Keratinocyte (primary cell): Measurements from ENCODE around the gene SFMBT2.

Experiments used
- EZH2 ChIP-seq: IDR thresholded peaks from one replicate; pipeline ENCODE4 v1.6.1; 2012; ENCODE audit warnings: inconsistent platforms, mild to moderate bottlenecking, low read length, moderate library complexity
- TF ChIP-seq, protein P1 (sequence below), 3 experiments: IDR thresholded peaks in 1 of 3; conservative IDR thresholded peaks in 1 of 3; optimal IDR thresholded peaks in 1 of 3; 2 replicates in 2 of 3; 3 replicates in 1 of 3; pipeline versions ENCODE3 to v1.5.1; 2011; ENCODE audit warnings: low read length in 3 of 3, mild to moderate bottlenecking in 3 of 3, moderate library complexity in 2 of 3, control low read depth in 1 of 3, inconsistent platforms in 1 of 3; ENCODE audit not compliant: insufficient read depth in 2 of 3; ENCODE audit errors: extremely low read depth in 1 of 3

GRCh38 chr10:7417103-7417623 is 6.3 kb upstream of the SFMBT2 start:
- TF ChIP-seq, protein P1, sequence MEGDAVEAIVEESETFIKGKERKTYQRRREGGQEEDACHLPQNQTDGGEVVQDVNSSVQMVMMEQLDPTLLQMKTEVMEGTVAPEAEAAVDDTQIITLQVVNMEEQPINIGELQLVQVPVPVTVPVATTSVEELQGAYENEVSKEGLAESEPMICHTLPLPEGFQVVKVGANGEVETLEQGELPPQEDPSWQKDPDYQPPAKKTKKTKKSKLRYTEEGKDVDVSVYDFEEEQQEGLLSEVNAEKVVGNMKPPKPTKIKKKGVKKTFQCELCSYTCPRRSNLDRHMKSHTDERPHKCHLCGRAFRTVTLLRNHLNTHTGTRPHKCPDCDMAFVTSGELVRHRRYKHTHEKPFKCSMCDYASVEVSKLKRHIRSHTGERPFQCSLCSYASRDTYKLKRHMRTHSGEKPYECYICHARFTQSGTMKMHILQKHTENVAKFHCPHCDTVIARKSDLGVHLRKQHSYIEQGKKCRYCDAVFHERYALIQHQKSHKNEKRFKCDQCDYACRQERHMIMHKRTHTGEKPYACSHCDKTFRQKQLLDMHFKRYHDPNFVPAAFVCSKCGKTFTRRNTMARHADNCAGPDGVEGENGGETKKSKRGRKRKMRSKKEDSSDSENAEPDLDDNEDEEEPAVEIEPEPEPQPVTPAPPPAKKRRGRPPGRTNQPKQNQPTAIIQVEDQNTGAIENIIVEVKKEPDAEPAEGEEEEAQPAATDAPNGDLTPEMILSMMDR (optimal IDR thresholded peaks at IDR 0.05 in 1 of 3, IDR thresholded peaks at IDR 0.05 in 1 of 3, conservative IDR thresholded peaks at IDR 0.05 in 1 of 3; ENCODE audit: extremely low read depth in 1 of 3, insufficient read depth in 2 of 3, low read length in 3 of 3), result peak in 2 of 3 experiments; percentile 28 to 38
- TF ChIP-seq EZH2, result no peak
